Neural cell (in vitro differentiated cells): ENCODE data around the gene ELMO1. TPM values are rescaled to one million over a fixed set of nuclear protein-coding genes. Genes with fewer than 3 reads are reported as not detected.

Experiments used
- H2AFZ ChIP-seq: fragments of 200-600, 300-800 bp; sonication (generic), shearing (Covaris generic); 2 replicates; pipeline ENCODE4 v1.6.0; 2014; ENCODE audit warnings: low read depth, mild to moderate bottlenecking, antibody characterized with exemption, low read length, moderate library complexity
- H3F3A ChIP-seq: fragments of 200-600 bp; shearing (Covaris generic); 2 replicates; pipeline ENCODE4 v1.6.1; 2016; ENCODE audit warnings: mild to moderate bottlenecking, moderate library complexity, mixed read lengths, antibody characterized with exemption, low read length; ENCODE audit not compliant: insufficient read depth, poor library complexity, severe bottlenecking
- H3K27ac ChIP-seq: fragments of 200-600, 300-800 bp; sonication (generic), shearing (Covaris generic); 2 replicates; pipeline ENCODE4 v1.5.1; 2014; ENCODE audit warnings: mild to moderate bottlenecking, low read length, moderate library complexity
- H3K27me3 ChIP-seq: fragments of 300-800, 200-600 bp; sonication (generic), shearing (Covaris generic); 2 replicates; pipeline ENCODE4 v1.6.0; 2014; ENCODE audit warnings: mild to moderate bottlenecking, low read depth, low read length, moderate library complexity; ENCODE audit not compliant: insufficient read depth
- H3K36me3 ChIP-seq: fragments of 300-800, 200-600 bp; sonication (generic), shearing (Covaris generic); 2 replicates; pipeline ENCODE4 v1.5.1; 2014; ENCODE audit warnings: mild to moderate bottlenecking, antibody characterized with exemption, low read length, moderate library complexity; ENCODE audit not compliant: insufficient read depth
- H3K4me2 ChIP-seq: fragments of 300-800, 200-600 bp; sonication (generic), shearing (Covaris generic); 2 replicates; pipeline ENCODE4 v1.6.0; 2014; ENCODE audit warnings: mild to moderate bottlenecking, low read length
- H3K4me3 ChIP-seq: fragments of 300-800, 200-600 bp; sonication (generic), shearing (Covaris generic); 2 replicates; pipeline ENCODE4 v1.5.1; 2014; ENCODE audit warnings: mild to moderate bottlenecking, low read length, moderate library complexity
- H3K79me2 ChIP-seq: fragments of 200-600 bp; shearing (Covaris generic); replicated peaks from 2 replicates; pipeline ENCODE4 v1.6.0; 2014; ENCODE audit warnings: mild to moderate bottlenecking, low read length, moderate library complexity; ENCODE audit not compliant: insufficient read depth
- H3K9ac ChIP-seq: fragments of 300-800, 200-600 bp; sonication (generic), shearing (Covaris generic); 2 replicates; pipeline ENCODE4 v1.6.1; 2016; ENCODE audit warnings: mild to moderate bottlenecking, low read length, mixed read lengths
- H3K9me2 ChIP-seq: fragments of 200-600 bp; shearing (Covaris generic); 2 replicates; pipeline ENCODE4 v1.6.1; 2016; ENCODE audit warnings: mild to moderate bottlenecking, low read length, mixed read lengths; ENCODE audit not compliant: insufficient read depth
- H3K9me3 ChIP-seq: fragments of 200-600, 300-800 bp; sonication (generic), shearing (Covaris generic); 2 replicates; pipeline ENCODE4 v1.6.1; 2016; ENCODE audit warnings: mild to moderate bottlenecking, mixed run types, low read length, moderate library complexity, mixed read lengths
- H4K20me1 ChIP-seq: fragments of 200-600 bp; shearing (Covaris generic); 2 replicates; pipeline ENCODE4 v1.6.1; 2016; ENCODE audit warnings: mild to moderate bottlenecking, mixed run types; ENCODE audit not compliant: insufficient read depth
- CTCF ChIP-seq: fragments of 450-650 bp; IDR thresholded peaks from 2 replicates; pipeline ENCODE4 v1.5.1; 2014; ENCODE audit warnings: antibody characterized with exemption, mild to moderate bottlenecking, moderate library complexity; ENCODE audit not compliant: poor library complexity, severe bottlenecking
- EP300 ChIP-seq: fragments of 450-650 bp; conservative IDR thresholded peaks from 2 replicates; pipeline ENCODE4 v1.6.1; 2014; ENCODE audit warnings: antibody characterized with exemption, mild to moderate bottlenecking, moderate library complexity; ENCODE audit not compliant: poor library complexity, severe bottlenecking
- EZH2 ChIP-seq: fragments of 200-600, 300-800 bp; shearing (Covaris generic), sonication (generic); IDR thresholded peaks from 2 replicates; pipeline ENCODE4 v1.6.1; 2014; ENCODE audit warnings: antibody characterized with exemption, low read length, borderline replicate concordance, mild to moderate bottlenecking; ENCODE audit not compliant: insufficient read depth, poor library complexity, severe bottlenecking
- MXI1 ChIP-seq: fragments of 450-650 bp; conservative IDR thresholded peaks from 2 replicates; pipeline ENCODE4 v1.6.1; 2014; ENCODE audit warnings: antibody characterized with exemption, mild to moderate bottlenecking; ENCODE audit not compliant: poor library complexity, severe bottlenecking
- POLR2AphosphoS5 ChIP-seq: IDR thresholded peaks from 2 replicates; pipeline ENCODE4 v1.6.1; 2012
- RAD21 ChIP-seq: fragments of 450-650 bp; conservative IDR thresholded peaks from 2 replicates; pipeline ENCODE4 v1.6.1; 2014; ENCODE audit warnings: antibody characterized with exemption, mild to moderate bottlenecking, moderate library complexity
- SMC3 ChIP-seq: fragments of 450-650 bp; conservative IDR thresholded peaks from 2 replicates; pipeline ENCODE4 v1.6.1; 2014; ENCODE audit warnings: antibody characterized with exemption, mild to moderate bottlenecking, moderate library complexity; ENCODE audit not compliant: poor library complexity
- TAF1 ChIP-seq: IDR thresholded peaks from 2 replicates; pipeline ENCODE4 v1.6.1; 2012; ENCODE audit warnings: low read depth
- polyA plus RNA-seq: library from polyadenylated mRNA; depleted of rRNA; stranded (reverse); fragments of >200 nt; gene quantifications from 2 replicates; pipeline ENCODE4 v1.2.3, GENCODE V29; 2014
- TF ChIP-seq, protein P1 (sequence below): IDR thresholded peaks from 2 replicates; pipeline ENCODE4 v1.6.1; 2012; ENCODE audit warnings: borderline replicate concordance

The ELMO1 gene
- polyA plus RNA-seq, 1 donor from 2014 or later = 12.2 TPM

- H3K9ac ChIP-seq = no peak overlapping the region
- H3K27me3 ChIP-seq = no peaks in the 10 kb centered on the region
- no peak overlapping the region for H3K4me2 ChIP-seq
- H4K20me1 ChIP-seq = no peaks in the 10 kb centered on the region
- H3K4me3 ChIP-seq = no peak overlapping the region
- H3F3A ChIP-seq = no peaks in the 10 kb centered on the region
- no peaks in the 10 kb centered on the region for H3K36me3 ChIP-seq
- no peaks in the 10 kb centered on the region for H3K9me3 ChIP-seq
- H3K9me2 ChIP-seq = no peaks in the 10 kb centered on the region
- TF ChIP-seq TAF1 = no peak
- TF ChIP-seq EP300 = no peak
- no peak for TF ChIP-seq EZH2
- TF ChIP-seq MXI1 = no peak
- TF ChIP-seq, protein P1, sequence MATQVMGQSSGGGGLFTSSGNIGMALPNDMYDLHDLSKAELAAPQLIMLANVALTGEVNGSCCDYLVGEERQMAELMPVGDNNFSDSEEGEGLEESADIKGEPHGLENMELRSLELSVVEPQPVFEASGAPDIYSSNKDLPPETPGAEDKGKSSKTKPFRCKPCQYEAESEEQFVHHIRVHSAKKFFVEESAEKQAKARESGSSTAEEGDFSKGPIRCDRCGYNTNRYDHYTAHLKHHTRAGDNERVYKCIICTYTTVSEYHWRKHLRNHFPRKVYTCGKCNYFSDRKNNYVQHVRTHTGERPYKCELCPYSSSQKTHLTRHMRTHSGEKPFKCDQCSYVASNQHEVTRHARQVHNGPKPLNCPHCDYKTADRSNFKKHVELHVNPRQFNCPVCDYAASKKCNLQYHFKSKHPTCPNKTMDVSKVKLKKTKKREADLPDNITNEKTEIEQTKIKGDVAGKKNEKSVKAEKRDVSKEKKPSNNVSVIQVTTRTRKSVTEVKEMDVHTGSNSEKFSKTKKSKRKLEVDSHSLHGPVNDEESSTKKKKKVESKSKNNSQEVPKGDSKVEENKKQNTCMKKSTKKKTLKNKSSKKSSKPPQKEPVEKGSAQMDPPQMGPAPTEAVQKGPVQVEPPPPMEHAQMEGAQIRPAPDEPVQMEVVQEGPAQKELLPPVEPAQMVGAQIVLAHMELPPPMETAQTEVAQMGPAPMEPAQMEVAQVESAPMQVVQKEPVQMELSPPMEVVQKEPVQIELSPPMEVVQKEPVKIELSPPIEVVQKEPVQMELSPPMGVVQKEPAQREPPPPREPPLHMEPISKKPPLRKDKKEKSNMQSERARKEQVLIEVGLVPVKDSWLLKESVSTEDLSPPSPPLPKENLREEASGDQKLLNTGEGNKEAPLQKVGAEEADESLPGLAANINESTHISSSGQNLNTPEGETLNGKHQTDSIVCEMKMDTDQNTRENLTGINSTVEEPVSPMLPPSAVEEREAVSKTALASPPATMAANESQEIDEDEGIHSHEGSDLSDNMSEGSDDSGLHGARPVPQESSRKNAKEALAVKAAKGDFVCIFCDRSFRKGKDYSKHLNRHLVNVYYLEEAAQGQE = no peak
- TF ChIP-seq SMC3 = no peak
- no peak for TF ChIP-seq POLR2AphosphoS5
- no peaks in the 10 kb centered on the region for H3K79me2 ChIP-seq
- no peak overlapping the region for H2AFZ ChIP-seq
- no peak overlapping the region for H3K27ac ChIP-seq
Measured at GRCh38 chr7:37205451-37205850, 243.2 kb downstream of the ELMO1 start.

- TF ChIP-seq TAF1 (no peak), CTCF (peak; percentile 28), SMC3 (no peak)
- Histone ChIP-seq H2AFZ (no peak overlapping the region), H3K9me3 (no peaks in the 10 kb centered on the region), H3K9me2 (no peaks in the 10 kb centered on the region), H3K9ac (no peak overlapping the region), H3K4me3 (no peak overlapping the region), H3K36me3 (no peaks in the 10 kb centered on the region), H3K27ac (no peak overlapping the region), H3F3A (no peaks in the 10 kb centered on the region), H3K4me2 (no peak overlapping the region), H4K20me1 (no peaks in the 10 kb centered on the region), H3K79me2 (no peaks in the 10 kb centered on the region), H3K27me3 (no peaks in the 10 kb centered on the region)
Measured at GRCh38 chr7:37201876-37202198, 246.8 kb downstream of the ELMO1 start.

- H3K79me2 ChIP-seq = no peaks in the 10 kb centered on the region
- H3K27me3 ChIP-seq = no peaks in the 10 kb centered on the region
- H4K20me1 ChIP-seq = no peaks in the 10 kb centered on the region
- no peaks in the 10 kb centered on the region for H3K9me2 ChIP-seq
- H3K9ac ChIP-seq = no peak overlapping the region
- no peak overlapping the region for H3K4me2 ChIP-seq
- H3F3A ChIP-seq = no peaks in the 10 kb centered on the region
- H3K36me3 ChIP-seq = no peaks in the 10 kb centered on the region
- no peaks in the 10 kb centered on the region for H3K9me3 ChIP-seq
- no peak overlapping the region for H2AFZ ChIP-seq
- no peak overlapping the region for H3K4me3 ChIP-seq
- TF ChIP-seq TAF1 (no peak), EP300 (no peak), POLR2AphosphoS5 (no peak), RAD21 (peak; percentile 85), EZH2 (no peak), MXI1 (no peak), SMC3 (peak; percentile 93), CTCF (peak; percentile 89)
- TF ChIP-seq, protein P1 = no peak
- no peak overlapping the region for H3K27ac ChIP-seq
Measured at GRCh38 chr7:37201003-37201875, 247.4 kb downstream of the ELMO1 start.
